LHCN-M2 (cell line): ENCODE data around the gene GMPR2. TPM values are rescaled to one million over a fixed set of nuclear protein-coding genes. Genes with fewer than 3 reads are reported as not detected.
"Not testable (repeated sequence)": the region's sequence is repeated elsewhere in the genome, so short reads cannot be mapped to it uniquely, and the experiment has no call there.

Experiments used
- DNase-seq: peaks from one replicate; pipeline ENCODE4 v3.0.0-alpha.2; 2012; ENCODE audit warnings: low read depth
- total RNA-seq: library from RNA; depleted of rRNA; stranded (reverse); fragments of >200 nt; gene quantifications from 2 replicates; pipeline ENCODE4 v1.2.3, GENCODE V29; 2014

The GMPR2 gene
- total RNA-seq, 1 experiment from 2014 or later: 83.1 TPM

DNA sequence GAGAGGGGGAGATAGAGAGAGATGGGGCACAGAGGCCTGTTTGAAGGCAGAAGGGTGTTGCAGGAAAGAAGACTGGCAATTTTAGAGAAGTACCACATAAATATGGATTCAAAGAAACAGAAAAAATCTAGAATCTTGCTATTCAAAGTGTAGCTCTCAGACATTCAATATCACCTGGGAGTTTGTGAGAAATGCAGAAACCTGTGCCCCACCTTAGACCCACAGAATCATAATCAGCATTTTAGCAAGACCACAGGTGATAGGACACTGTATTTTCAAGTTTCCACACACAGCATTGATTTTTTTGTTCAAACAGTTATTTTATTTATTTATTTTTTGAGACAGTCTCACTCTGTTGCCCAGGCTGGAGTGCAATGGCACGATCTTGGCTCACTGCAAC is 3.8 kb upstream of the GMPR2 start:
- no peak for DNase-seq

DNA sequence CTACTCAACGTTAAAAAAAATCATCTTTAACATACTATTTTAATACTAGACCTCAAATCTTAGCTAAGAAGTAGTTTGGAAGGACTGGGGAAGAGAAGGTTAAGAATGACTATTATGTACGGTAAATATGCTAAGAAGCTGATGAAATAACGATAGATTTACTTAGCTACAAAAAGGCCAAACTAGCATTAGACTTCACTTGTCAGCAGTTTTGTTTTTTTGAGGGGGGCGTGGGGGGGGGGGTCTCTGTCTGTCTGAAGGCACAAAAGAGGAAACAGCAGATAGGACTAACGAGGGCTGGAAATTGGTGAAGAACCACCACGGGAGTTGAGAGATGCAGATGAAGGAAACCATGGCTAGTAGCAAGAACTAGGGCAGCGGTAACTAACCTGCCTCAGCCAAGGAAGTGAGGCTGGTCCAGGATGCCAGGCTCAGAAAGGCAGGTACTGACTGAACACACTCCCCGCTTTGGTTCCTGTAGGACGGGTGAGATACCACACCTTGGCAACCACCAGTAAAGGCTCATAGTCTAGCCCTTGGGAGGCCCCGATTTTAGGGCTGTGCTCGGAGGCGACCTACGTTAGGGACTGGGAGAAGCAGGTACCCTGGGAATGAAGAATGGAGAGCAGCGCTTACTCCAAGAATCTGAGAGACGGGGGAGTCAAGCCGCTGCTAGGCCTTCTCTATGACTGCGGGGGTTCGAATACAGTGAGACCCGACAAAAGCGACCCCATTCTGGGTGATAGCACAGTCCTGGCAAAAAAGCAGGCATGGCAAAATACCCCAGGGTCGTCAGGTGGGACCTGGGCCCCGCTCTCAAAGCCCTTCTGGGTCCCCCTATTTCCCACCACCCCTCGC is 1.2 kb upstream of the GMPR2 start:
- no peak for DNase-seq

GRCh38 chr14:24232121-24232644 is 546 bp upstream of the GMPR2 start, which contains the start of gene NEDD8:
NEDD8 (minus strand) TSS chr14:24232367; CDS start chr14:24232267, 100 bp downstream.
- peak; percentile 98 for DNase-seq

DNA sequence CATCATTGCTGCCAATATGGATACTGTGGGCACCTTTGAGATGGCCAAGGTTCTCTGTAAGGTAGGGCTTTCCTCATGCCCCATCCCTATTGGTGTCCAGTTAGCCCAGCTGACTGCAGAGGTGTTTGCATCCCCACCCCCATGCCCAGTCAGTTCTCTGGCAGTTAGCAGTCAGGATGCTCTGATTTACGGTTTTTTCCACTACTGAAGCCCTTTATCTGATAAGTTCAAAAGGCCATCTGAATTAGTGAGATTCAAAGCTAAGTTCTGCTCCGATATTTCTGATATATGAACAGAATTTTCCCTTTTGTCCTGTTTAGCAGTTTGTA is 773 bp downstream of the GMPR2 start:
- DNase-seq: no peak

DNA sequence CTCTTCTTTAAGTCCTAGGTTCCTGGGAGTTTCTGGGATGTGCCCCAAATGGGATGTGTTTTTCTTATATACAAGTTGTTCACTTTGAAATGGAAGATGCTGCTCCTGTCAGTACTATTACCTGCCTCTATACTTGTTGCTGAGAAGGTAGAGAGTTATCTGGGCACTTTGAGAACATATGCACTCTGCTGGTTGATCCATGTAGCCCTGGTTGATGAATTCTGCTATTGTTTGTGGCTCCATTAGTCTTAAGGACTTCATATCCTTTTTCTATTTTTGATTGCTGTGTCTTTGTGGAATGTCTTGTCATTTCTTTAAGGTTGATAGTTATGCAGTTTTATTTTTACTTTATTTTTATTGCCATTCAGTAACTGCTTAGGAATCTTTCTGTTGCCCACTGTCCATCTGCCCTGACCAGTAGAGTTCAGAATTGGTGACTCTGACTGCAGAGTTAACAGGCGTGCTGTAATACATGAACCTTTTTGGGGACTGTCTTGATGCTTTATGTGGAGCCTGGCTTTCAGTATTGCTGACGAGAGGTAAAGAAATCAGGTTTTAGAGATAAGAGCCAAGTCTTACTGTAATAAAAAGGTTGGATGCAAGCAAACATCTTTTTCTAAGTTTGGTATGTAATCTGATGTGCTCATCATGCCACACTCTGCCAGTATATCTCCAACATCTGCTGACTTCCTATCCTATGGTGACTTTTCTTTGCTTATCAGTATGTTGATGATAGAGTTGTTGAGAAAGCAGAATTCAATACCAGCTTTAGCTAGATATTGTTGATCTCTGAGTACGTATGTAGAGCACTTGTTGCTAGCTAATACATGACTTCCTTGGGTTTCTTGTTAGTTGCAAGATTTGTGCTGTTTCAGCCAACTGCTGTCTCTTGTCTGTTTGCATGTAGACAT is 1.6 kb downstream of the GMPR2 start:
- no peak for DNase-seq

GRCh38 chr14:24235804-24236688 is 3.3 kb downstream of the GMPR2 start:
- DNase-seq: no peak

DNA sequence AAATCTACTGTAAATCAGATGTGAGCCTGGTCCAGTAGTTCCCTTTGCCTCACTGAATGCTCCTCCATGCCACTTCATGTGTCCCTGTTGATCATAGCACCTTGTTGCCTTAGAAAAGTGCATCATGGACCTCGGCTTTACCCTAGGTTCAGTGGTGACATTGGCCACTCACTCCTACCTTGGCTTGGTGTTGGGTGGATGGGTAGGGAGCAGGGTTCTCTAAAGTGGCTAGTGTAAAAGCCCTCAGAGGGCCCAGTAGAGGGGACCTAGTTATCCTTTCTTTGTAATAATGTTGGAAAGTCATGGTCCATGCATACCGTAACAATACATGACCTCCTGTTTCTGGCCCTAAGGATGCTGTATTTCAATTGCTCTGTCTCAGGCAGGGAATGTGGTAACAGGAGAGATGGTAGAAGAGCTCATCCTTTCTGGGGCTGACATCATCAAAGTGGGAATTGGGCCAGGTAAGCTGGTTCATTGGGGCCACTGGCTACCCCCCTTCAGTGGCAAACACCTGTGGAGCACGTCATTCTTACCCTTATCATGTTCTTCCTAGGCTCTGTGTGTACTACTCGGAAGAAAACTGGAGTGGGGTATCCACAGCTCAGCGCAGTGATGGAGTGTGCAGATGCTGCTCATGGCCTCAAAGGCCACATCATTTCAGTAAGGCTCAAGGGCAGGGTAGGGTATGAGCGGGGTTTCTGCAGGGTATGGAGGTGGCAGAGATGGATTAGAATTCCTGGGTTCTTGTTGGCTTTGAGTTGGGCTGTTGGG is 4.1 kb downstream of the GMPR2 start:
- DNase-seq: no peak

- peak; percentile 65 for DNase-seq
These were observed 4.8 kb downstream of the GMPR2 start for GRCh38 chr14:24237463-24237955.

GRCh38 chr14:24238123-24238522 is 5.4 kb downstream of the GMPR2 start:
- no peak for DNase-seq

DNA sequence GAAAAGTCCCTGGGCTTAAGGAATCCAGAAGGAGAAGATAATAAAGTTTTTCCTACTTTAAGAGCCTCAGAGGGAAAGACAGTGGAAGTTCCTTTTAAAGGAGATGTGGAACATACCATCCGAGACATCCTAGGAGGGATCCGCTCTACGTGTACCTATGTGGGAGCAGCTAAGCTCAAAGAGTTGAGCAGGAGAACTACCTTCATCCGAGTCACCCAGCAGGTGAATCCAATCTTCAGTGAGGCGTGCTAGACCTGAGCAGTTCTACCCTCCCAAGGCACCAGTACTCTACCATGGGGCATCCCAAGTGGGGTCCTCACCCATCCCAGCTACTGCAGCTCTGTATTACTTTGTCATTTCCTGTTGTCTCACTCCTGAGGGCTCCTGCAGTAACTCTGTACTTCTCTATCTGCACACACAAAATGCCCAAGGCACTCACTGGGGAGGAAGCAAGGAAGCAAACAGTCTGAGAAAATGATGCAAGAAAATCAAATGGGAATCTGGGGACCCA is 5.9 kb downstream of the GMPR2 start:
- DNase-seq: no peak

GRCh38 chr14:24240110-24240918 is 7.6 kb downstream of the GMPR2 start:
- DNase-seq: no peak

GRCh38 chr14:24241829-24242443 is 9.2 kb downstream of the GMPR2 start:
- peak; percentile 87 for DNase-seq

DNA sequence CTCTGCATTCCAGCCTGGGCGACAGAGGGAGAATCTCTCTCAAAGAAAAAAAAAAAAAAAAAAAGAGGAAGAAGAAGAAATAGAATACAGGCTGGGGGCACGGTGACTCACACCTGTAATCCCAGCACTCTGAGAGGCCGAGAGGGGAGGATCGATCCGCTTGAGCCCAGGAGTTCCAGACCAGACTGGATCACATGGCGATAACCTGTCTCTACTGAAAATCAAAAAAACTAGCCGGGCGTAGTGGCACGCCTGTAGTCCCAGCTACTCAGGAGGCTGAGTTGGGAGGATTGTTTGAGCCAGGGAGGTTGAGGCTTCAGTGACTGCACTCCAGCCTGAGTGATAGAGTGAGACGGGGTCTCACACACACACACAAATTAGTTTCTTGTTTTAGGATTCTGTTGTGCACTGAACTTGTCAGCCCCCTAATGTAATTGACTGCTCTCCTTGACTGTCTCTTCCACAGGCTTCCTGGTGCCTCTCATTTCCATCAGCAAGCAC is 10.7 kb downstream of the GMPR2 start:
- DNase-seq: no peak

DNA sequence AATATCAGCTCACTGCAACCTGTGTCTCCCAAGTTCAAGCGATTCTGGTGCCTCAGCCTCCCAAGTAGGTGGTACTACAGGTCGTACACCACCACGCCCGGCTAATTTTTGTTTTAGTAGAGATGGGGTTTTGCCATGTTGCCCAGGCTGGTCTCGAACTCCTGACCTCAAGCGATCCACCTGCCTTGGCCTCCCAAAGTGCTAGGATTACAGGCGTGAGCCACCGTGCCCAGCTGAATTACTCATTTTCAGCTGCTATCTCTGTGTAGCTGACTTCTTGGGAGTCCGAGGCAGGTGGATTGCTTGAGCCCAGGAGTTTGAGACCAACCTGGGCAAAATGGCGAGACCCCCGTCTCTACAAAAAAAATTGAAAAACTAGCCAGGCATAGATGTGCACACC is 12.6 kb downstream of the GMPR2 start:
- not testable (repeated sequence) for DNase-seq

GRCh38 chr14:24246765-24247212 is 14.1 kb downstream of the GMPR2 start:
- DNase-seq: peak; percentile 10

GRCh38 chr14:24247422-24247821 is 14.7 kb downstream of the GMPR2 start:
- DNase-seq: no peak

GRCh38 chr14:24249230-24250021 is 16.7 kb downstream of the GMPR2 start:
- no peak for DNase-seq

DNA sequence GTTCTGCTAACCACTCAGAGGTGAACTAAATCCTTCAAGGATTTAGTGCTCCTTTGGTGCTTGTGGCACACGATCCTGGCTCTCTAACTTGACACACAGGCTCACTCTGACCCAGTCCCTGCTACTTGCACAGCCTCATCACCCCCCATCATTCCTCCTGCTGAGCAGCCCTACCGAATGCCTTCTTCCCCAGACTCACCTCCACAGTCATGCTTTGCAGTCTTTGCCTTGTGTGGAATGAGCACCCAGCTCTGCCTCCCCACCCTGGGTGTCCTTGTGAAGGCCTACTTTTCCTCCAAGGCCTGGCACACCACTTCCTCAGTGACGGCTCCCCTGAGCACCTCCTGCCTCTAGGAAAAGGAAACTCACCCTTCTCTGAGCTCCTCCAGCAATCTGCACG is 17.6 kb downstream of the GMPR2 start:
- no peak for DNase-seq
